Thyroid gland (tissue), 4 donors: Measurements from ENCODE around the gene TTC39B. TPM values are rescaled to one million over a fixed set of nuclear protein-coding genes. Genes with fewer than 3 reads are reported as not detected.
"Not testable (repeated sequence)": the region's sequence is repeated elsewhere in the genome, so short reads cannot be mapped to it uniquely, and the experiment has no call there.

ENCODE experiments used
- DNase-seq, 2 donors: peaks; one replicate each; pipeline ENCODE4 v3.0.0-alpha.2; 2019
- H3K27ac ChIP-seq, 3 donors: fragments of 200-600 bp; sonication (generic); 1 replicate in 2 of 3; 2 replicates in 1 of 3; pipeline ENCODE4 v1.5.1; 2016 to 2019; ENCODE audit warnings: mild to moderate bottlenecking in 1 of 3, moderate library complexity in 1 of 3
- H3K27me3 ChIP-seq: fragments of 200-600 bp; sonication (generic); one replicate; pipeline ENCODE4 v1.5.1; 2019
- H3K36me3 ChIP-seq, 2 donors: fragments of 200-600 bp; sonication (generic); one replicate each; pipeline ENCODE4 v1.5.1; 2016 to 2019
- H3K4me1 ChIP-seq, 2 donors: fragments of 200-600 bp; sonication (generic); one replicate each; pipeline ENCODE4 v1.5.1; 2017 to 2019
- H3K4me3 ChIP-seq, 3 donors: fragments of 200-600 bp; sonication (generic); replicated peaks in 1 of 3; 1 replicate in 2 of 3; 2 replicates in 1 of 3; pipeline ENCODE4 v1.5.1; 2016; ENCODE audit warnings: mild to moderate bottlenecking in 1 of 3
- H3K9me3 ChIP-seq: fragments of 200-600 bp; sonication (generic); one replicate; pipeline ENCODE4 v1.5.1; 2017
- POLR2A ChIP-seq, 2 donors: fragments of 450-650 bp; IDR thresholded peaks; one replicate each; pipeline ENCODE4 v1.6.1; 2017; ENCODE audit warnings: antibody characterized with exemption in 2 of 2, mild to moderate bottlenecking in 2 of 2, moderate library complexity in 1 of 2
- WGBS, 2 donors: methylation state at CpG; one replicate each; pipeline ENCODE4 v1.1.5; 2017; 5-methylcytosine and 5-hydroxymethylcytosine counted together
- intact Hi-C: fragments of 100-400 bp; cut with DNase I; formaldehyde crosslinking; loops from one replicate; pipeline ENCODE4 v1.15.1; 2023
- total RNA-seq, 4 donors: library from RNA; depleted of rRNA; stranded (reverse); fragments of >200 nt; gene quantifications; one replicate each; pipeline ENCODE4 v1.2.3, GENCODE V29; 2016
- TF ChIP-seq, protein P1 (sequence below), 6 experiments: fragments of 200-600 bp in 3 of 6; fragments of 450-650 bp in 3 of 6; sonication (generic) in 3 of 6; IDR thresholded peaks; one replicate each; pipeline ENCODE4 v1.5.1; 2016 to 2019; ENCODE audit warnings: antibody characterized with exemption in 6 of 6, mild to moderate bottlenecking in 2 of 6, inconsistent platforms in 1 of 6, moderate library complexity in 1 of 6

The TTC39B gene
- total RNA-seq, 4 donors from 2014 or later: 10.3 to 18.7 (median 11.3) TPM

- Histone ChIP-seq H3K9me3 (no peaks in the 10 kb centered on the region), H3K27me3 (no peaks in the 10 kb centered on the region), H3K4me3 (no peak overlapping the region), H3K36me3 (no peaks in the 10 kb centered on the region), H3K27ac (no peak overlapping the region), H3K4me1 (no peaks in the 10 kb centered on the region)
- intact Hi-C loops: no loop called here
- WGBS, 2 donors: 85 to 96% methylated on average over 4 of the region's 4 CpGs
- no peak for DNase-seq
- no peak for TF ChIP-seq POLR2A (IDR thresholded peaks at IDR 0.05)
- TF ChIP-seq, protein P1, sequence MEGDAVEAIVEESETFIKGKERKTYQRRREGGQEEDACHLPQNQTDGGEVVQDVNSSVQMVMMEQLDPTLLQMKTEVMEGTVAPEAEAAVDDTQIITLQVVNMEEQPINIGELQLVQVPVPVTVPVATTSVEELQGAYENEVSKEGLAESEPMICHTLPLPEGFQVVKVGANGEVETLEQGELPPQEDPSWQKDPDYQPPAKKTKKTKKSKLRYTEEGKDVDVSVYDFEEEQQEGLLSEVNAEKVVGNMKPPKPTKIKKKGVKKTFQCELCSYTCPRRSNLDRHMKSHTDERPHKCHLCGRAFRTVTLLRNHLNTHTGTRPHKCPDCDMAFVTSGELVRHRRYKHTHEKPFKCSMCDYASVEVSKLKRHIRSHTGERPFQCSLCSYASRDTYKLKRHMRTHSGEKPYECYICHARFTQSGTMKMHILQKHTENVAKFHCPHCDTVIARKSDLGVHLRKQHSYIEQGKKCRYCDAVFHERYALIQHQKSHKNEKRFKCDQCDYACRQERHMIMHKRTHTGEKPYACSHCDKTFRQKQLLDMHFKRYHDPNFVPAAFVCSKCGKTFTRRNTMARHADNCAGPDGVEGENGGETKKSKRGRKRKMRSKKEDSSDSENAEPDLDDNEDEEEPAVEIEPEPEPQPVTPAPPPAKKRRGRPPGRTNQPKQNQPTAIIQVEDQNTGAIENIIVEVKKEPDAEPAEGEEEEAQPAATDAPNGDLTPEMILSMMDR (IDR thresholded peaks at IDR 0.05): no peak
Measured at GRCh38 chr9:15329539-15330109, 22.6 kb upstream of the TTC39B start.

- no peak for TF ChIP-seq POLR2A (IDR thresholded peaks at IDR 0.05)
- TF ChIP-seq, protein P1 (IDR thresholded peaks at IDR 0.05): no peak
- no peaks in the 10 kb centered on the region for H3K9me3 ChIP-seq
- H3K4me3 ChIP-seq: no peak overlapping the region
- no peaks in the 10 kb centered on the region for H3K27me3 ChIP-seq
- H3K36me3 ChIP-seq: no peaks in the 10 kb centered on the region
- intact Hi-C loops: no loop called here
- whole genome bisulfite sequencing, 2 donors: 96 to 100% methylated on average over 1 of the region's 1 CpG
- no peak overlapping the region for H3K27ac ChIP-seq
- no peaks in the 10 kb centered on the region for H3K4me1 ChIP-seq
- no peak for DNase-seq
Measured at GRCh38 chr9:15328946-15329345, 21.9 kb upstream of the TTC39B start.

DNA sequence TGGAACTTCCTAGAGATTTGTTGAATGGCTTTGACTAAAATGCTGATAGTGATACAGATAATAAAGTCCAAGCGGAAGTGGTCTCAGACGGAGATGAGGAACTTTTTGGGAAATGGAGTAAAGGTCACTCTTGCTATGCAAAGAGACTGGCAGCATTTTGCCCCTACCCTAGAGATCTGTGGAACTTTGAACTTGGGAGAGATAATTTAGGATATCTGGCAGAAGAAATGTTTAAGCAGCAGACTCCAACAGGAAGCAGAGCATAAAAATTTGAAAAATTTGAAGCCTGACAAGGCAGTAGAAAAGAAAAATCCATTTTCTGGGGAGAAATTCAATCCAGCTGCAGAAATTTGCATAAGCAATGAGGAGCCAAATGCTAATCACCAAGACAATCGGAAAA lies 15.7 kb upstream of the TTC39B start:
- H3K27ac ChIP-seq, H3K27me3 ChIP-seq, intact Hi-C loops, H3K36me3 ChIP-seq, H3K9me3 ChIP-seq, DNase-seq, H3K4me3 ChIP-seq, H3K4me1 ChIP-seq: not testable (repeated sequence)
- 80 to 87% methylated on average over 3 of the region's 3 CpGs for WGBS, 2 donors

DNA sequence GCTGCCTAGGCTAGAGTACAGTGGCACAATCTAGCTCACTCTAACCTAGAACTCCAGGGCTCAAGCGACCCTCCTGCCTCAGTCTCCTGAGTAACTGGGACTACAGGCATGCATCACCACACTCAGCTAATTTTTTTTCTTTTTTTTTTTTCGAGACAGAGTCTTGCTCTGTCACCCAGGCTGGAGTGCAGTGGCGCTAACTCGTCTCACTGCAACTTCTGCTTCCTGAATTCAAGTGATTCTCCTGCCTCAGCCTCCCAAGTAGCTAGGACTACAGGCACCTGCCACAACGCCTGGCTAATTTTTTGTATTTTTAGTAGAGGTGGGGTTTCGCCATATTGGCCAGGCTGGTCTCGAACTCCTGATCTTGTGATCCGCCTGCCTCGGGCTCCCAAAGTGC lies 12.6 kb upstream of the TTC39B start:
- H3K4me3 ChIP-seq, H3K36me3 ChIP-seq, H3K27me3 ChIP-seq, intact Hi-C loops, DNase-seq, H3K4me1 ChIP-seq, H3K9me3 ChIP-seq, H3K27ac ChIP-seq: not testable (repeated sequence)
- WGBS, 2 donors: 80 to 89% methylated on average over 9 of the region's 9 CpGs

GRCh38 chr9:15317836-15318235 lies 10.8 kb upstream of the TTC39B start:
- no peaks in the 10 kb centered on the region for H3K36me3 ChIP-seq
- WGBS, 2 donors: 77 to 84% methylated on average over 4 of the region's 4 CpGs
- no peak for DNase-seq
- no peak for TF ChIP-seq POLR2A (IDR thresholded peaks at IDR 0.05)
- TF ChIP-seq, protein P1 (IDR thresholded peaks at IDR 0.05): no peak
- H3K27ac ChIP-seq: no peak overlapping the region
- H3K27me3 ChIP-seq: no peaks in the 10 kb centered on the region
- intact Hi-C loops: no loop called here
- no peak overlapping the region for H3K4me3 ChIP-seq
- no peaks in the 10 kb centered on the region for H3K4me1 ChIP-seq
- H3K9me3 ChIP-seq: no peaks in the 10 kb centered on the region

DNA sequence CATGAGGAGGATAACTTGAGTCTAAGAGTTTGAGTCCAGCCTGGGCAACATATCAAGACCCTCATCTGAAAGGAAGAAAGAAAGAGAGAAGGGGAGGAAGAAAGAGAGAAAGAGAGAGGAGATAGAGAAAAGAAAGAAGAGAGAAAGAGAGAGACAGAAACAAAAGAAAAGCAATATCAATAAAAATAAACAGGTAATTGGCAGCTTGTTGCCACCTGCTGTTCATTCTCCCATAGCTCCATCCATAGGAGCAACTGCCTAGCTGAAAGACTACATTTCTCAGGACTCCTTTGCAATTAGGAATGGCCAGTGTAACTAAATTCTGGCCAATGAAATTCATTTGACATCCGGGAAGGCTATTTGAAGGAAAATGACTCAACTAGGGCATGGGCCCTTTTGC lies 4.6 kb upstream of the TTC39B start:
- 79 to 81% methylated on average over 1 of the region's 1 CpG for WGBS, 2 donors
- Histone ChIP-seq H3K27ac (no peak overlapping the region), H3K4me1 (peaks cover 0 to 3% of the 10 kb centered on the region in 2 donors), H3K27me3 (no peaks in the 10 kb centered on the region), H3K4me3 (no peak overlapping the region), H3K9me3 (no peaks in the 10 kb centered on the region), H3K36me3 (no peaks in the 10 kb centered on the region)
- no peak for DNase-seq
- intact Hi-C loops: no loop called here
- TF ChIP-seq, protein P1 (IDR thresholded peaks at IDR 0.05): no peak
- no peak for TF ChIP-seq POLR2A (IDR thresholded peaks at IDR 0.05)
